DND-41 (cell line): ENCODE results near the gene CYBB.
A peak's percentile ranks its signal among the peaks of the same experiment; 100 is the strongest.

ENCODE experiments used
- ATAC-seq: fragments of 200-7000 bp; cut with Tn5 transposase; 3 replicates; pipeline ENCODE4 v1.9.1; 2021; ENCODE audit warnings: low read depth; ENCODE audit not compliant: insufficient read depth
- DNase-seq: peaks from one replicate; pipeline ENCODE4 v3.0.0-alpha.2; 2020
- H2AFZ ChIP-seq: 2 replicates; pipeline ENCODE4 v1.6.0; 2012; ENCODE audit warnings: low read depth, low read length
- H3K27ac ChIP-seq: 2 replicates; pipeline ENCODE4 v1.5.1; 2012; ENCODE audit warnings: low read length, inconsistent platforms
- H3K27me3 ChIP-seq: fragments of 200-600 bp; sonication (generic); 2 replicates; pipeline ENCODE4 v1.6.0; 2012; ENCODE audit warnings: low read length, mild to moderate bottlenecking, inconsistent platforms; ENCODE audit not compliant: insufficient read depth, poor library complexity
- H3K36me3 ChIP-seq: 2 replicates; pipeline ENCODE4 v1.5.1; 2012; ENCODE audit warnings: low read length, inconsistent platforms; ENCODE audit not compliant: insufficient read depth
- H3K4me1 ChIP-seq: 2 replicates; pipeline ENCODE4 v1.5.1; 2012; ENCODE audit warnings: mild to moderate bottlenecking, low read length; ENCODE audit not compliant: insufficient read depth
- H3K4me2 ChIP-seq: 2 replicates; pipeline ENCODE4 v1.6.0; 2012; ENCODE audit warnings: mild to moderate bottlenecking, moderate library complexity, low read length, inconsistent platforms; ENCODE audit not compliant: insufficient read depth
- H3K4me3 ChIP-seq, 2 experiments: fragments of 200-600 bp in 1 of 2; shearing (Covaris generic) in 1 of 2; 2 replicates each; pipeline ENCODE4 v1.5.1; 2012 to 2016; ENCODE audit warnings: inconsistent platforms in 2 of 2, low read length in 2 of 2, mild to moderate bottlenecking in 2 of 2, low read depth in 1 of 2, moderate library complexity in 1 of 2
- H3K79me2 ChIP-seq: 2 replicates; pipeline ENCODE4 v1.6.0; 2012; ENCODE audit warnings: low read length, inconsistent platforms; ENCODE audit not compliant: insufficient read depth
- H3K9ac ChIP-seq: 2 replicates; pipeline ENCODE4 v1.6.0; 2012; ENCODE audit warnings: low read depth, mild to moderate bottlenecking, inconsistent platforms, low read length, moderate library complexity
- H3K9me3 ChIP-seq: 2 replicates; pipeline ENCODE4 v1.5.1; 2012; ENCODE audit warnings: low read length, moderate library complexity, mild to moderate bottlenecking, inconsistent platforms; ENCODE audit not compliant: insufficient read depth, severe bottlenecking
- H4K20me1 ChIP-seq: 2 replicates; pipeline ENCODE4 v1.6.0; 2012; ENCODE audit warnings: low read length; ENCODE audit not compliant: insufficient read depth
- EZH2 ChIP-seq: IDR thresholded peaks from 3 replicates; pipeline ENCODE4 v1.6.1; 2012; ENCODE audit warnings: borderline replicate concordance, low read depth, mild to moderate bottlenecking, moderate library complexity, low read length, inconsistent platforms; ENCODE audit not compliant: severe bottlenecking
- TF ChIP-seq, protein P1 (sequence below): IDR thresholded peaks from 2 replicates; pipeline ENCODE4 v1.5.1; 2012; ENCODE audit warnings: borderline replicate concordance, low read length, moderate library complexity, mild to moderate bottlenecking; ENCODE audit not compliant: poor library complexity, severe bottlenecking; ENCODE audit errors: extremely low read depth

Gene CYBB

DNA sequence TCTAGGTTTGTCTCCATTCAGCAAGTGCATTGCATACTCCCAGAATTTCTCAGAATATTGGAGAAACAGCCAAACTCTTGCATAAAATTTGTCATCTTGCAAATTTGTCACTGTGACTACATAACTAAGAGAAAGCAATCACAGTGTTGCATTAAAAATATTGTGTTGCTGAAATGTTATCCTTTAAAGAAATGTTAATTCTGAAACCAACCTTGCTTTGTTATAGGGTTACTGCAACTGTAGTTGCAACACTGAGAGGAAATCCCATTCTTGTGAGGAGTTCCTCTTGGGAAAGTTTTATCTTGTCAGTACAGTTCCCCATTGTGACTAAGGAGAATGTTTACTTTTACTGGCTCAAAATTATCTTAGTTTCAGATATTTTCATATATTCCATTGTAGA is 20.9 kb downstream of the CYBB start:
- Histone ChIP-seq H3K4me3 (no peak overlapping the region), H2AFZ (no peak overlapping the region), H3K9me3 (no peaks in the 10 kb centered on the region), H3K27ac (no peak overlapping the region), H3K36me3 (no peaks in the 10 kb centered on the region), H3K9ac (no peak overlapping the region), H3K79me2 (no peaks in the 10 kb centered on the region), H3K4me1 (peaks cover 42% of the 10 kb centered on the region), H3K27me3 (no peaks in the 10 kb centered on the region), H3K4me2 (no peak overlapping the region), H4K20me1 (no peaks in the 10 kb centered on the region)
- ATAC-seq (no peak), DNase-seq (no peak)
- TF ChIP-seq, protein P1, sequence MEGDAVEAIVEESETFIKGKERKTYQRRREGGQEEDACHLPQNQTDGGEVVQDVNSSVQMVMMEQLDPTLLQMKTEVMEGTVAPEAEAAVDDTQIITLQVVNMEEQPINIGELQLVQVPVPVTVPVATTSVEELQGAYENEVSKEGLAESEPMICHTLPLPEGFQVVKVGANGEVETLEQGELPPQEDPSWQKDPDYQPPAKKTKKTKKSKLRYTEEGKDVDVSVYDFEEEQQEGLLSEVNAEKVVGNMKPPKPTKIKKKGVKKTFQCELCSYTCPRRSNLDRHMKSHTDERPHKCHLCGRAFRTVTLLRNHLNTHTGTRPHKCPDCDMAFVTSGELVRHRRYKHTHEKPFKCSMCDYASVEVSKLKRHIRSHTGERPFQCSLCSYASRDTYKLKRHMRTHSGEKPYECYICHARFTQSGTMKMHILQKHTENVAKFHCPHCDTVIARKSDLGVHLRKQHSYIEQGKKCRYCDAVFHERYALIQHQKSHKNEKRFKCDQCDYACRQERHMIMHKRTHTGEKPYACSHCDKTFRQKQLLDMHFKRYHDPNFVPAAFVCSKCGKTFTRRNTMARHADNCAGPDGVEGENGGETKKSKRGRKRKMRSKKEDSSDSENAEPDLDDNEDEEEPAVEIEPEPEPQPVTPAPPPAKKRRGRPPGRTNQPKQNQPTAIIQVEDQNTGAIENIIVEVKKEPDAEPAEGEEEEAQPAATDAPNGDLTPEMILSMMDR, result no peak
- TF ChIP-seq EZH2, result no peak

DNA sequence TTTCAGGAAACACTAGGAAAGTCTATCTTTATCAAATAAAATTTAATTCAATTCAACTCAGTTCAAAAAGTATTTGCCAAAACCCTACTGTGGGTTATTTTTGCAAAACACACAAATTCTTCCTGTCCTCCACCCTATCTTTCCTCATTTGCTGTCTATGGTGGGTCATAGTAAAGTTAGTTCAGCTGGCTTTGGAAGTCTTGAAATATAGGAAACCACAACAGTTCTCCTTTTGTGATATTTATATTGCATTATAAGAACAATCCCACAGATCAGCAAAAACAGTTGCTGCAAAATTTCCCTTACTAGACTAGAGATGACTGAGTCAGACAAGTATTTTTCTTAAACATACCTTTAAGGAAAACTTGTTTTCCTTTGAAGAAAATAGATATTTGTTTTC is 22.2 kb downstream of the CYBB start:
- no peaks in the 10 kb centered on the region for H4K20me1 ChIP-seq
- H2AFZ ChIP-seq, result no peak overlapping the region
- no peaks in the 10 kb centered on the region for H3K79me2 ChIP-seq
- no peaks in the 10 kb centered on the region for H3K36me3 ChIP-seq
- TF ChIP-seq, protein P1, result no peak
- no peak for TF ChIP-seq EZH2
- peaks cover 29% of the 10 kb centered on the region for H3K4me1 ChIP-seq
- DNase-seq, result no peak
- H3K27ac ChIP-seq, result peak overlapping the region; percentile 47; the same call in 1 of the 2 replicates
- H3K4me3 ChIP-seq, result no peak overlapping the region
- no peaks in the 10 kb centered on the region for H3K27me3 ChIP-seq
- no peak overlapping the region for H3K9ac ChIP-seq
- H3K9me3 ChIP-seq, result no peaks in the 10 kb centered on the region
- ATAC-seq, result no peak
- no peak overlapping the region for H3K4me2 ChIP-seq

DNA sequence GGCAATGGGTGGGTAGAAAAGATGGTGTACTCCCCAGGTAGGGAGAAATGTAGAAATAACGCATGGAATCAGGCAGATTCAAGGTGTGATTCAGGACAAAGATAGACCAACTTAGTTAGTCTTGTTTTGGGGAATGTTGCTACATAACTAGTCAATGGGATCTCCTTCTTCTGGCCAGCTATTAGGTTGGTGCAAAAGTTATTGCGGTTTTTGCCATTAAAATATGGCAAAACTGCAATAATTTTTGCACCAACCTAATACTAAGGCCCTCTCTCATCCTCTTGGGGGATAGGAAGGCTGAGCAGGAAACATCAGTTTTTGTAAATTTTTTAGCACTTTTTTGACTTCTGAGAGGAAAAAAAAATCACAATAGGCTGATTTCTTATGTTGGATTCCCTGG is 23.2 kb downstream of the CYBB start:
- Histone ChIP-seq H3K36me3 (no peaks in the 10 kb centered on the region), H3K4me3 (no peak overlapping the region), H3K9ac (no peak overlapping the region), H3K27me3 (no peaks in the 10 kb centered on the region), H3K27ac (peak overlapping the region; percentile 44; the same call in 1 of the 2 replicates), H3K4me2 (no peak overlapping the region), H3K9me3 (no peaks in the 10 kb centered on the region), H3K4me1 (peaks cover 21% of the 10 kb centered on the region), H2AFZ (no peak overlapping the region), H4K20me1 (no peaks in the 10 kb centered on the region), H3K79me2 (no peaks in the 10 kb centered on the region)
- TF ChIP-seq, protein P1, result no peak
- TF ChIP-seq EZH2, result no peak
- ATAC-seq, result no peak
- no peak for DNase-seq

DNA sequence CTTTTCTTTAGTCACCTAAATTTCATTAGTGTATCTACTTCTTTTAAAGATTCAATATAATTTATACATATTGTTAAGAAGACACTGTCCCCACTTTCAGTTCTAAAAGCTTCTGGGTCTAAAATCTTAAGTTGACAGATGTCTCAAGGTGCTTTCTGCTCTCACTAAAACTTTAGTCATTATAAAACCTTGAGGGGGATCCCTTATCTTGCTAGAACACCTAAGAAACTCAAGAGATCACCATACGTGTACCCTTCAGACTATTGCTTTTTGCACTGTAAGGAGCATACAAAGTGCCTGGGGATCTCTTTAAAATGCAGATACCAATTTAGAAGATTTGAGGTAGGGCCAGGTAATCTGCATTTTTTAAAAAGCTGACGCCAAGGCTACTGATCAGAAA is 30.1 kb downstream of the CYBB start:
- Histone ChIP-seq H3K9ac (no peak overlapping the region), H2AFZ (no peak overlapping the region), H3K4me1 (peaks cover 42% of the 10 kb centered on the region), H3K4me3 (no peak overlapping the region), H3K27ac (peak overlapping the region; percentile 91), H3K36me3 (no peaks in the 10 kb centered on the region), H3K27me3 (no peaks in the 10 kb centered on the region), H3K79me2 (no peaks in the 10 kb centered on the region), H4K20me1 (no peaks in the 10 kb centered on the region), H3K4me2 (no peak overlapping the region), H3K9me3 (no peaks in the 10 kb centered on the region)
- ATAC-seq (no peak), DNase-seq (no peak)
- TF ChIP-seq, protein P1, result no peak
- no peak for TF ChIP-seq EZH2
